Stimulated activated CD4-positive, alpha-beta T cell treated with anti-CD3 and anti-CD28 coated beads, TNF-alpha, amount 100 ng/mL, for 4 hours (primary cell): ENCODE measurements around the gene IPO9.
"Not testable (repeated sequence)": the region's sequence is repeated elsewhere in the genome, so short reads cannot be mapped to it uniquely, and the experiment has no call there.

Experiments used
- DNase-seq, 3 experiments: peaks; one replicate each; pipeline ENCODE4 v3.0.0-alpha.2; 2020; ENCODE audit warnings: low read depth in 3 of 3

IPO9 gene

GRCh38 chr1:201809876-201810275 is 19.1 kb upstream of the IPO9 start:
- DNase-seq, result no peak

- no peak for DNase-seq
These were observed 18.3 kb upstream of the IPO9 start for GRCh38 chr1:201810466-201811216.

- no peak for DNase-seq
These were observed 15.7 kb upstream of the IPO9 start for GRCh38 chr1:201813226-201813625.

GRCh38 chr1:201816309-201816854 is 12.6 kb upstream of the IPO9 start:
- no peak for DNase-seq

GRCh38 chr1:201818971-201819750 is 9.8 kb upstream of the IPO9 start:
- DNase-seq, result no peak

GRCh38 chr1:201820413-201820812 is 8.5 kb upstream of the IPO9 start:
- DNase-seq, result no peak

GRCh38 chr1:201825245-201825644 is 3.7 kb upstream of the IPO9 start:
- no peak for DNase-seq

GRCh38 chr1:201826830-201827229 is 2.1 kb upstream of the IPO9 start:
- DNase-seq, result no peak

- DNase-seq, result no peak
These were observed 1.4 kb upstream of the IPO9 start for GRCh38 chr1:201827321-201828216.

- DNase-seq, result no peak
These were observed 639 bp upstream of the IPO9 start for GRCh38 chr1:201828217-201828819.

GRCh38 chr1:201831371-201831770 is 2.4 kb downstream of the IPO9 start:
- no peak for DNase-seq

GRCh38 chr1:201834621-201835020 is 5.7 kb downstream of the IPO9 start:
- DNase-seq, result no peak

- DNase-seq, result no peak
These were observed 9.4 kb downstream of the IPO9 start for GRCh38 chr1:201838381-201838780.

- not testable (repeated sequence) for DNase-seq
These were observed 10.1 kb downstream of the IPO9 start for GRCh38 chr1:201839089-201839488.

- DNase-seq, result no peak
These were observed 11.1 kb downstream of the IPO9 start for GRCh38 chr1:201840055-201840454.

- no peak for DNase-seq
These were observed 11.5 kb downstream of the IPO9 start for GRCh38 chr1:201840490-201840889.

GRCh38 chr1:201841265-201841912 is 12.4 kb downstream of the IPO9 start:
- DNase-seq, result no peak

- DNase-seq, result no peak
These were observed 13.6 kb downstream of the IPO9 start for GRCh38 chr1:201842472-201843027.

- DNase-seq, result no peak
These were observed 16.6 kb downstream of the IPO9 start for GRCh38 chr1:201845331-201846083.

GRCh38 chr1:201847150-201847549 is 18.2 kb downstream of the IPO9 start:
- DNase-seq, result no peak
